Neuronal stem cell (in vitro differentiated cells): Measurements from ENCODE around the gene HIC2.
"Not testable (repeated sequence)": the region's sequence is repeated elsewhere in the genome, so short reads cannot be mapped to it uniquely, and the experiment has no call there.

ENCODE experiments used
- DNase-seq: peaks from one replicate; pipeline ENCODE4 v3.0.0-alpha.2; 2013; ENCODE audit warnings: low spot score
- H2AFZ ChIP-seq: one replicate; pipeline ENCODE4 v1.6.1; 2013; ENCODE audit warnings: mild to moderate bottlenecking, low read length, inconsistent platforms
- H2AK5ac ChIP-seq: 2 replicates; pipeline ENCODE4 v1.6.1; 2013; ENCODE audit warnings: low read depth, mild to moderate bottlenecking, inconsistent platforms, low read length, moderate library complexity, mixed read lengths
- H2BK120ac ChIP-seq: 2 replicates; pipeline ENCODE4 v1.6.1; 2013; ENCODE audit warnings: low read depth, mild to moderate bottlenecking, inconsistent platforms, low read length, moderate library complexity, mixed read lengths
- H2BK12ac ChIP-seq: one replicate; pipeline ENCODE4 v1.6.1; 2013; ENCODE audit warnings: low read length, inconsistent platforms
- H2BK15ac ChIP-seq: 2 replicates; pipeline ENCODE4 v1.6.1; 2013; ENCODE audit warnings: mild to moderate bottlenecking, low read length, inconsistent platforms, mixed read lengths
- H2BK5ac ChIP-seq: one replicate; pipeline ENCODE4 v1.6.1; 2013; ENCODE audit warnings: inconsistent platforms, mild to moderate bottlenecking, low read length, moderate library complexity
- H3K14ac ChIP-seq: one replicate; pipeline ENCODE4 v1.6.1; 2013; ENCODE audit warnings: low read length, inconsistent platforms
- H3K18ac ChIP-seq: 2 replicates; pipeline ENCODE4 v1.6.1; 2013; ENCODE audit warnings: low read length, inconsistent platforms
- H3K23ac ChIP-seq: 2 replicates; pipeline ENCODE4 v1.6.1; 2013; ENCODE audit warnings: low read depth, mild to moderate bottlenecking, mixed read lengths, low read length, inconsistent platforms; ENCODE audit not compliant: poor library complexity
- H3K27ac ChIP-seq: replicated peaks from 3 replicates; pipeline ENCODE4 v1.5.1; 2013; ENCODE audit warnings: low read length, inconsistent platforms
- H3K27me3 ChIP-seq, 3 experiments: 2 replicates each; pipeline ENCODE4 v1.6.1; 2013; ENCODE audit warnings: low read length in 3 of 3, mild to moderate bottlenecking in 2 of 3, inconsistent platforms in 1 of 3, low read depth in 1 of 3, mixed read lengths in 1 of 3, moderate library complexity in 1 of 3; ENCODE audit not compliant: control insufficient read depth in 3 of 3, insufficient read depth in 3 of 3
- H3K36me3 ChIP-seq, 2 donors: replicated peaks in 1 of 2; 2 replicates each; pipeline ENCODE4 v1.6.1; 2013; ENCODE audit warnings: low read length in 2 of 2; ENCODE audit not compliant: control insufficient read depth in 2 of 2, insufficient read depth in 2 of 2
- H3K4ac ChIP-seq: 2 replicates; pipeline ENCODE4 v1.6.1; 2013; ENCODE audit warnings: inconsistent platforms, mild to moderate bottlenecking, low read length, moderate library complexity
- H3K4me1 ChIP-seq, 2 donors: 1 replicate in 1 of 2; 2 replicates in 1 of 2; pipeline ENCODE4 v1.6.1; 2013; ENCODE audit warnings: low read length in 2 of 2, low read depth in 1 of 2; ENCODE audit not compliant: control insufficient read depth in 2 of 2, insufficient read depth in 1 of 2
- H3K4me2 ChIP-seq: one replicate; pipeline ENCODE4 v1.6.1; 2013; ENCODE audit warnings: mild to moderate bottlenecking, low read length, inconsistent platforms; ENCODE audit not compliant: insufficient read depth, poor library complexity, severe bottlenecking
- H3K4me3 ChIP-seq, 2 donors: 2 replicates each; pipeline ENCODE4 v1.5.1; 2013; ENCODE audit warnings: low read length in 2 of 2, mild to moderate bottlenecking in 2 of 2, inconsistent platforms in 1 of 2, moderate library complexity in 1 of 2
- H3K79me1 ChIP-seq: one replicate; pipeline ENCODE4 v1.6.1; 2013; ENCODE audit warnings: low read depth, mild to moderate bottlenecking, inconsistent platforms, low read length, moderate library complexity
- H3K9ac ChIP-seq: one replicate; pipeline ENCODE4 v1.6.1; 2013; ENCODE audit warnings: mild to moderate bottlenecking, low read depth, low read length, inconsistent platforms; ENCODE audit not compliant: poor library complexity
- H3K9me3 ChIP-seq, 2 donors: replicated peaks in 1 of 2; 2 replicates each; pipeline versions ENCODE3 to v1.6.1; 2013; ENCODE audit warnings: low read length in 2 of 2, mild to moderate bottlenecking in 2 of 2, inconsistent platforms in 1 of 2, low read depth in 1 of 2, mixed read lengths in 1 of 2, moderate library complexity in 1 of 2; ENCODE audit not compliant: control insufficient read depth in 2 of 2, insufficient read depth in 1 of 2
- H4K8ac ChIP-seq: one replicate; pipeline ENCODE4 v1.6.1; 2013; ENCODE audit warnings: low read depth, mild to moderate bottlenecking, inconsistent platforms, low read length, moderate library complexity
- H4K91ac ChIP-seq: one replicate; pipeline ENCODE4 v1.6.1; 2013; ENCODE audit warnings: low read length, low read depth, mild to moderate bottlenecking, inconsistent platforms; ENCODE audit not compliant: poor library complexity
- WGBS, 2 donors: extraction: QIAGEN DNeasy Blood & Tissue Kit; methylation state at CpG; one replicate each; pipeline ENCODE4 v1.1.7; 2013; ENCODE audit warnings: missing lambda C conversion rate in 2 of 2, mixed read lengths in 1 of 2; ENCODE audit not compliant: insufficient read length in 2 of 2, insufficient replicate concordance in 1 of 2; ENCODE audit errors: extremely low coverage in 2 of 2; 5-methylcytosine and 5-hydroxymethylcytosine counted together

Gene HIC2

GRCh38 chr22:21435998-21436810 is 19.0 kb downstream of the HIC2 start:
- H3K27me3 ChIP-seq, H2BK5ac ChIP-seq, H4K8ac ChIP-seq, H2AFZ ChIP-seq, H3K27ac ChIP-seq, H3K23ac ChIP-seq, H2AK5ac ChIP-seq, H2BK12ac ChIP-seq, H4K91ac ChIP-seq, H3K36me3 ChIP-seq, H3K4me1 ChIP-seq, H3K79me1 ChIP-seq, H3K4me3 ChIP-seq, H3K14ac ChIP-seq, H3K9ac ChIP-seq, H3K9me3 ChIP-seq, H3K4ac ChIP-seq, DNase-seq, H3K18ac ChIP-seq, H2BK120ac ChIP-seq, H2BK15ac ChIP-seq, H3K4me2 ChIP-seq: not testable (repeated sequence)
- WGBS, 2 donors = no CpG with 5 or more reads among the region's 12 CpGs

- H2BK120ac ChIP-seq, H3K14ac ChIP-seq, H3K27ac ChIP-seq, H3K4me1 ChIP-seq, H3K18ac ChIP-seq, H2AK5ac ChIP-seq, H4K91ac ChIP-seq, H2BK5ac ChIP-seq, H3K9ac ChIP-seq, H3K36me3 ChIP-seq, H4K8ac ChIP-seq, H2BK15ac ChIP-seq, H3K4ac ChIP-seq, H3K9me3 ChIP-seq, H3K23ac ChIP-seq, H2AFZ ChIP-seq, DNase-seq, H3K4me2 ChIP-seq, H3K27me3 ChIP-seq, H2BK12ac ChIP-seq, H3K79me1 ChIP-seq, H3K4me3 ChIP-seq: not testable (repeated sequence)
- WGBS, 2 donors = no CpG with 5 or more reads among the region's 6 CpGs
Observed at GRCh38 chr22:21438013-21438412, 20.8 kb downstream of the HIC2 start.

- DNase-seq, H2BK120ac ChIP-seq, H3K9ac ChIP-seq, H3K18ac ChIP-seq, H3K4me2 ChIP-seq, H2AFZ ChIP-seq, H3K4ac ChIP-seq, H2AK5ac ChIP-seq, H3K9me3 ChIP-seq, H3K23ac ChIP-seq, H3K27me3 ChIP-seq, H2BK5ac ChIP-seq, H3K27ac ChIP-seq, H2BK12ac ChIP-seq, H4K91ac ChIP-seq, H4K8ac ChIP-seq, H2BK15ac ChIP-seq, H3K4me3 ChIP-seq, H3K14ac ChIP-seq, H3K79me1 ChIP-seq: not testable (repeated sequence)
- WGBS, 2 donors = no CpG with 5 or more reads among the region's 10 CpGs
- H3K4me1 ChIP-seq = peaks cover 0 to 11% of the 10 kb centered on the region in 2 donors
- H3K36me3 ChIP-seq = peaks cover 11 to 25% of the 10 kb centered on the region in 2 donors
Observed at GRCh38 chr22:21440018-21440636, 23.0 kb downstream of the HIC2 start.

GRCh38 chr22:21440676-21441075 is 23.5 kb downstream of the HIC2 start:
- H2BK120ac ChIP-seq, H4K8ac ChIP-seq, H2AFZ ChIP-seq, H3K18ac ChIP-seq, H2AK5ac ChIP-seq, H3K4ac ChIP-seq, DNase-seq, H3K14ac ChIP-seq, H3K4me2 ChIP-seq, H3K27me3 ChIP-seq, H3K23ac ChIP-seq, H3K9ac ChIP-seq, H2BK12ac ChIP-seq, H3K79me1 ChIP-seq, H3K9me3 ChIP-seq, H2BK15ac ChIP-seq, H3K27ac ChIP-seq, H4K91ac ChIP-seq, H3K4me3 ChIP-seq, H2BK5ac ChIP-seq: not testable (repeated sequence)
- no CpG with 5 or more reads among the region's 16 CpGs for WGBS, 2 donors
- Histone ChIP-seq H3K36me3 (peaks cover 13 to 30% of the 10 kb centered on the region in 2 donors), H3K4me1 (peaks cover 0 to 11% of the 10 kb centered on the region in 2 donors)
